ENCODE data around the gene ADPRHL1.
"Not testable (repeated sequence)": the region's sequence is repeated elsewhere in the genome, so short reads cannot be mapped to it uniquely, and the experiment has no call there.

The ADPRHL1 gene

GRCh38 chr13:113402471-113403254, 50.6 kb downstream of the ADPRHL1 start:
- DNase-seq (ENCODE audit: low spot score) = no peak

GRCh38 chr13:113401452-113402415, 51.6 kb downstream of the ADPRHL1 start:
- DNase-seq (ENCODE audit: low spot score) = no peak

GRCh38 chr13:113400621-113401451, 52.5 kb downstream of the ADPRHL1 start:
- no peak for DNase-seq (ENCODE audit: low spot score)

- DNase-seq (ENCODE audit: low spot score) = no peak
These were observed 53.5 kb downstream of the ADPRHL1 start for GRCh38 chr13:113399755-113400149.

- no peak for DNase-seq (ENCODE audit: low spot score)
These were observed 54.1 kb downstream of the ADPRHL1 start for GRCh38 chr13:113398963-113399754.

- no peak for DNase-seq (ENCODE audit: low spot score)
These were observed 55.5 kb downstream of the ADPRHL1 start for GRCh38 chr13:113397608-113398425.

GRCh38 chr13:113394339-113394640, 59.0 kb downstream of the ADPRHL1 start:
- no peak for DNase-seq (ENCODE audit: low spot score)

GRCh38 chr13:113393563-113394338, 59.5 kb downstream of the ADPRHL1 start:
- peak; percentile 97 for DNase-seq (ENCODE audit: low spot score)

GRCh38 chr13:113393226-113393562, 60.1 kb downstream of the ADPRHL1 start:
- DNase-seq (ENCODE audit: low spot score) = peak; percentile 38

GRCh38 chr13:113390874-113391497, 62.3 kb downstream of the ADPRHL1 start:
- peak; percentile 10 for DNase-seq (ENCODE audit: low spot score)

- not testable (repeated sequence) for DNase-seq (ENCODE audit: low spot score)
These were observed 63.7 kb downstream of the ADPRHL1 start for GRCh38 chr13:113389586-113389985.

GRCh38 chr13:113387396-113387795, 65.9 kb downstream of the ADPRHL1 start:
- no peak for DNase-seq (ENCODE audit: low spot score)

- DNase-seq (ENCODE audit: low spot score) = no peak
These were observed 70.2 kb downstream of the ADPRHL1 start for GRCh38 chr13:113383089-113383488.

GRCh38 chr13:113382542-113382941, 70.7 kb downstream of the ADPRHL1 start:
- DNase-seq (ENCODE audit: low spot score) = not testable (repeated sequence)

- DNase-seq (ENCODE audit: low spot score) = no peak
These were observed 74.5 kb downstream of the ADPRHL1 start for GRCh38 chr13:113378825-113379224.

GRCh38 chr13:113374511-113375175, 78.6 kb downstream of the ADPRHL1 start:
- no peak for DNase-seq (ENCODE audit: low spot score)

GRCh38 chr13:113373811-113374485, 79.3 kb downstream of the ADPRHL1 start:
- DNase-seq (ENCODE audit: low spot score) = no peak

- DNase-seq (ENCODE audit: low spot score) = not testable (repeated sequence)
These were observed 81.6 kb downstream of the ADPRHL1 start for GRCh38 chr13:113371701-113372100.

All from D341Med (cell line).